ENCODE results near the gene SOX12. TPM values are rescaled to one million over a fixed set of nuclear protein-coding genes. Genes with fewer than 3 reads are reported as not detected.
"Not testable (repeated sequence)": the region's sequence is repeated elsewhere in the genome, so short reads cannot be mapped to it uniquely, and the experiment has no call there.

SOX12 gene
- total RNA-seq, 1 donor from 2014 or later: 39.6 TPM

DNA sequence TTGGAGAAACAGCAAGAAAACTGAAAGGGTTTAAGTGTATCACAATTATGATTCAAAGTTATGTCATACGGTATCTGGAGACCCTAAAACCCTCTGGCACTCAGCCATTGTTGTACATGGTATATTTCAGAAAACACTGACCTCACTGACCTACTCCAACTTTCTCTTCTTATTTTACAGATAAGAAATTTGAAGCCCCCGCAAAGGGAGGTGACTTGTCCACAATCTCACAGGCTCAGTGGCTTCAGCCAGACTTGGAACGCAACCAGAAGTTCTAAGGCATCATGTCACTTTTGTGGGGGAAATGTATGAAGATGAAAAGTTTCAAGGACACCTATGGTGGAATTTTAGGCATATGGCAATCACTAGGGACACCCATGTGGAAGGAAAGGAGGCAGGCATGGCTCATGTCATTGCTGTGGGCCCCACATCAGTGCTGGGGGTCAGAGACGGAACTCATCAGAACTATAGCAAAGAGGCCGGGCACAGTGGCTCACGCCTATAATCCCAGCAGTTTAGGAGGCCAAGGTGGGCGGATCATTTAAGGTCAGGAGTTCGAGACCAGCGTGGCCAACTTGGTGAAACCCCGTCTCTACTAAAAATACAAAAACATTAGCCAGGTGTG is 50.0 kb downstream of the SOX12 start:
- DNase-seq (ENCODE audit: low spot score): no peak
- no peaks in the 10 kb centered on the region for H3K36me3 Mint-ChIP-seq (ENCODE audit: low read depth)
- H3K9me3 Mint-ChIP-seq (ENCODE audit: low read depth): no peaks in the 10 kb centered on the region
- peak overlapping the region; percentile 20 for H3K27ac Mint-ChIP-seq (ENCODE audit: unreplicated experiment)
- H3K4me1 Mint-ChIP-seq (ENCODE audit: low read depth): peaks cover 32% of the 10 kb centered on the region
- TF ChIP-seq, protein P1, sequence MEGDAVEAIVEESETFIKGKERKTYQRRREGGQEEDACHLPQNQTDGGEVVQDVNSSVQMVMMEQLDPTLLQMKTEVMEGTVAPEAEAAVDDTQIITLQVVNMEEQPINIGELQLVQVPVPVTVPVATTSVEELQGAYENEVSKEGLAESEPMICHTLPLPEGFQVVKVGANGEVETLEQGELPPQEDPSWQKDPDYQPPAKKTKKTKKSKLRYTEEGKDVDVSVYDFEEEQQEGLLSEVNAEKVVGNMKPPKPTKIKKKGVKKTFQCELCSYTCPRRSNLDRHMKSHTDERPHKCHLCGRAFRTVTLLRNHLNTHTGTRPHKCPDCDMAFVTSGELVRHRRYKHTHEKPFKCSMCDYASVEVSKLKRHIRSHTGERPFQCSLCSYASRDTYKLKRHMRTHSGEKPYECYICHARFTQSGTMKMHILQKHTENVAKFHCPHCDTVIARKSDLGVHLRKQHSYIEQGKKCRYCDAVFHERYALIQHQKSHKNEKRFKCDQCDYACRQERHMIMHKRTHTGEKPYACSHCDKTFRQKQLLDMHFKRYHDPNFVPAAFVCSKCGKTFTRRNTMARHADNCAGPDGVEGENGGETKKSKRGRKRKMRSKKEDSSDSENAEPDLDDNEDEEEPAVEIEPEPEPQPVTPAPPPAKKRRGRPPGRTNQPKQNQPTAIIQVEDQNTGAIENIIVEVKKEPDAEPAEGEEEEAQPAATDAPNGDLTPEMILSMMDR (IDR thresholded peaks at IDR 0.05): no peak
- no peak overlapping the region for H3K4me3 Mint-ChIP-seq (ENCODE audit: unreplicated experiment)
- no peaks in the 10 kb centered on the region for H3K27me3 Mint-ChIP-seq (ENCODE audit: low read depth)

DNA sequence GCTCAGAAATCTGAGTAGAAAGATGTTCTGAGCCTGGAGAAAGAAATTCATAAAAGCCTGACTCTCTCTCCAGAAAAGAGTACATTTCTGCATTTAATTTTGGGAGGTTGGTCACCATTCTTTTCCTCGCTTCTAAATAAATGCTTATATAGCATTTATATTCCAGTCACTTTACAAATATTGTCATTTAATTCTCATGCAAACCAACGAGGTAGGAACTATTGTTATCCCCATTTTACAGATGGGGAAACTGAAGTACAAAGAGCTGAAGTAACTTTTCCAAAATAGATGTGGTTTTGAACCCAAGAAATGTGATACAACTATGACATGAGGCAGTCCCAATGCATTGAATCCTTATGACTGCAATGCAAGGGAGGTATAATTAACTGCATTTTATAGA is 50.7 kb downstream of the SOX12 start:
- no peaks in the 10 kb centered on the region for H3K36me3 Mint-ChIP-seq (ENCODE audit: low read depth)
- no peak overlapping the region for H3K27ac Mint-ChIP-seq (ENCODE audit: unreplicated experiment)
- no peak overlapping the region for H3K4me3 Mint-ChIP-seq (ENCODE audit: unreplicated experiment)
- no peaks in the 10 kb centered on the region for H3K27me3 Mint-ChIP-seq (ENCODE audit: low read depth)
- no peak for DNase-seq (ENCODE audit: low spot score)
- H3K4me1 Mint-ChIP-seq (ENCODE audit: low read depth): peaks cover 27% of the 10 kb centered on the region
- H3K9me3 Mint-ChIP-seq (ENCODE audit: low read depth): no peaks in the 10 kb centered on the region
- TF ChIP-seq, protein P1 (IDR thresholded peaks at IDR 0.05): no peak

DNA sequence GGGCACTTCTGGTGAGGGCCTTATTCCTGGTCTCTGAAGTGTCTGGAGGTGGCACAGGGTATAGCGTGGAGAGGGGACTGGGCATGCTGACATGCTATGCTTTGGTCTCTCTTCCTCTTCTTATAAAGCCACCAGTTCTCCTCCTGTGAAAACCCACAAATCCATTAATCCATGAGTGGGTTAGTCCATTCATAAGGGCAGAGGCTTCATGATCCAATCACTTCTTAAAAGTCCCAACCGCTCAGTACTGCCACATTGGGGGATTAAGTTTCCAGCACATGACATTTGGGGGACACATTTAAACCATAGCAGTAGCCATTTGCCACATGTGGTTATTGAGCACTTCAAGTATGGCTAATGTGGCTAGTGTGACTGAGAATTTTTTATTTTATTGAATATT is 51.4 kb downstream of the SOX12 start:
- Mint-ChIP-seq H3K4me3 (ENCODE audit: unreplicated experiment) (no peak overlapping the region), H3K4me1 (ENCODE audit: low read depth) (peaks cover 20% of the 10 kb centered on the region), H3K27me3 (ENCODE audit: low read depth) (no peaks in the 10 kb centered on the region), H3K36me3 (ENCODE audit: low read depth) (no peaks in the 10 kb centered on the region), H3K9me3 (ENCODE audit: low read depth) (no peaks in the 10 kb centered on the region), H3K27ac (ENCODE audit: unreplicated experiment) (peak overlapping the region; percentile 38)
- TF ChIP-seq, protein P1 (IDR thresholded peaks at IDR 0.05): no peak
- DNase-seq (ENCODE audit: low spot score): no peak

DNA sequence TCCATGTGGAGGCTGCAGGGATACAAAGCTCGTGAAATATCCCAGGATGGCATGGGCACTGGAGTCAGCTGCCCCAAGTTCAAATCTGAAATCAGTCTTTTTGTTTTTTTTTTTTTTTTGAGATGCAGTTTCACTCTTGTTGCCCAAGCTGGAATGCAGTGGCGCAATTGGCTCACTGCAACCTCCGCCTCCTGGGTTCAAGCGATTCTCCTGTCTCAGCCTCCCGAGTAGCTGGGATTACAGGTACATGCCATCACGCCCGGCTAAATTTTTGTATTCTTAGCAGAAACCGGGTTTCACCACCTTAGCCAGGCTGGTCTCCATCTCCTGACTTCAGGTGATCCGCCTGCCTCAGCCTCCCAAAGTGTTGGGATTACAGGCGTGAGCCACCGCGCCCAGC is 52.2 kb downstream of the SOX12 start:
- H3K27ac Mint-ChIP-seq (ENCODE audit: unreplicated experiment); H3K36me3 Mint-ChIP-seq (ENCODE audit: low read depth); H3K4me3 Mint-ChIP-seq (ENCODE audit: unreplicated experiment); H3K9me3 Mint-ChIP-seq (ENCODE audit: low read depth); DNase-seq (ENCODE audit: low spot score); H3K27me3 Mint-ChIP-seq (ENCODE audit: low read depth): not testable (repeated sequence)
- H3K4me1 Mint-ChIP-seq (ENCODE audit: low read depth): peaks cover 19% of the 10 kb centered on the region

DNA sequence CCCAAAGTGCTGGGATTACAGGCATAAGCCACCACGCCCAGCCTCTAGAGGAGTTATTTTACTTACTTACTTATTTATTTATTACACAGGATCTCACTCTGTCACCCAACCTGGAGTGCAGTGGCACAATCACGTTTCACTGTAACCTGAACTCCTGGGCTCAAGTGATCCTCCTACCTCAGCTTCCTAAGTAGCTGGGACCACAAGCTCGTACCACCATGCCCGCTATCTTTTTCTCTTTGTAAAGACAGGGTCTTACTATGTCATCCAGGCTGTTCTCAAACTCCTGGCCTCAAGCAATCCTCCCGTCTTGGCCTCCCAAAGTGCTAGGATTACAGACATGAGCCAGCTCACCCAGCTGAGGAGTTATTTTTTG is 53.6 kb downstream of the SOX12 start:
- peaks cover 20% of the 10 kb centered on the region for H3K4me1 Mint-ChIP-seq (ENCODE audit: low read depth)
- H3K27ac Mint-ChIP-seq (ENCODE audit: unreplicated experiment): peak overlapping the region; percentile 99
- no peak overlapping the region for H3K4me3 Mint-ChIP-seq (ENCODE audit: unreplicated experiment)
- no peaks in the 10 kb centered on the region for H3K36me3 Mint-ChIP-seq (ENCODE audit: low read depth)
- TF ChIP-seq, protein P1 (IDR thresholded peaks at IDR 0.05): no peak
- DNase-seq (ENCODE audit: low spot score): no peak
- H3K27me3 Mint-ChIP-seq (ENCODE audit: low read depth): no peaks in the 10 kb centered on the region
- H3K9me3 Mint-ChIP-seq (ENCODE audit: low read depth): no peaks in the 10 kb centered on the region

Other genes starting within 250 kb of the SOX12 start
- gene DEFB125, start 237.9 kb upstream of the SOX12 start, total RNA-seq: not detected in 3 replicates
- not detected in 3 replicates for gene DEFB126, start 183.0 kb upstream of the SOX12 start, total RNA-seq
- not detected in 3 replicates for gene DEFB127, start 168.1 kb upstream of the SOX12 start, total RNA-seq
- not detected in 3 replicates for gene DEFB128, start 135.8 kb upstream of the SOX12 start, total RNA-seq
- gene DEFB129, start 98.3 kb upstream of the SOX12 start, total RNA-seq: not detected in 3 replicates
- not detected in 3 replicates for gene DEFB132, start 67.8 kb upstream of the SOX12 start, total RNA-seq
- 10.8 to 12.1 TPM (median 11.1 TPM) in 3 replicates for gene C20orf96, start 34.8 kb upstream of the SOX12 start, total RNA-seq
- 17.2 to 18.6 TPM (median 17.4 TPM) in 3 replicates for gene ZCCHC3, start 28.0 kb upstream of the SOX12 start, total RNA-seq
- gene NRSN2, start 21.6 kb downstream of the SOX12 start, total RNA-seq: 72.1 to 77.1 TPM (median 73.2 TPM) in 3 replicates
- 7.0 to 141 TPM (median 137 TPM) in 3 replicates for gene TRIB3, start 55.2 kb downstream of the SOX12 start, total RNA-seq
- gene RBCK1, start 82.7 kb downstream of the SOX12 start, total RNA-seq: 84.1 to 95.5 TPM (median 94.3 TPM) in 3 replicates
- gene TBC1D20, start 137.0 kb downstream of the SOX12 start, total RNA-seq: 56.2 to 64.7 TPM (median 64.0 TPM) in 3 replicates
- 121 to 129 TPM (median 122 TPM) in 3 replicates for gene CSNK2A1, start 218.2 kb downstream of the SOX12 start, total RNA-seq